Thymus (tissue), 11 donors: ENCODE data around the gene CACNA1E. TPM values are rescaled to one million over a fixed set of nuclear protein-coding genes. Genes with fewer than 3 reads are reported as not detected.

Experiments
- DNase-seq, 9 donors: peaks; one replicate each; pipeline ENCODE4 v3.0.0-alpha.2; 2013; ENCODE audit warnings: low spot score in 9 of 9, low read depth in 6 of 9, missing footprints in 1 of 9
- H3K27ac ChIP-seq, 2 donors: one replicate each; pipeline ENCODE4 v1.5.1; 2013; ENCODE audit warnings: control low read depth in 1 of 2, low read depth in 1 of 2, low read length in 1 of 2, mild to moderate bottlenecking in 1 of 2, moderate library complexity in 1 of 2
- H3K27me3 ChIP-seq, 2 donors: one replicate each; pipeline ENCODE4 v1.5.1; 2013; ENCODE audit warnings: low read length in 1 of 2; ENCODE audit not compliant: control insufficient read depth in 2 of 2, insufficient read depth in 1 of 2
- H3K36me3 ChIP-seq, 2 donors: one replicate each; pipeline ENCODE4 v1.5.1; 2013; ENCODE audit warnings: low read length in 1 of 2, mild to moderate bottlenecking in 1 of 2, moderate library complexity in 1 of 2; ENCODE audit not compliant: control insufficient read depth in 2 of 2, insufficient read depth in 2 of 2
- H3K4me1 ChIP-seq, 2 donors: one replicate each; pipeline ENCODE4 v1.5.1; 2013; ENCODE audit warnings: low read length in 2 of 2; ENCODE audit not compliant: control insufficient read depth in 2 of 2, insufficient read depth in 2 of 2
- H3K4me3 ChIP-seq, 2 donors: one replicate each; pipeline ENCODE4 v1.5.1; 2013; ENCODE audit warnings: low read length in 2 of 2, control low read depth in 1 of 2, mild to moderate bottlenecking in 1 of 2
- H3K9me3 ChIP-seq, 2 donors: one replicate each; pipeline ENCODE4 v1.5.1; 2013; ENCODE audit warnings: low read length in 1 of 2, mild to moderate bottlenecking in 1 of 2; ENCODE audit not compliant: control insufficient read depth in 2 of 2, insufficient read depth in 1 of 2
- WGBS: extraction: QIAGEN DNeasy Blood & Tissue Kit; methylation state at CpG from one replicate; pipeline ENCODE4 v1.1.7; 2013; 5-methylcytosine and 5-hydroxymethylcytosine counted together
- polyA plus RNA-seq: library from polyadenylated mRNA; stranded (reverse); fragments of 200-250 nt; gene quantifications from one replicate; pipeline ENCODE4 v1.2.3, GENCODE V29; 2013
- total RNA-seq: library from RNA; stranded (reverse); fragments of 120-200 nt; gene quantifications from one replicate; pipeline ENCODE4 v1.2.4, GENCODE V29; 2013
- donor health status: healthy.

CACNA1E gene
- total and polyA plus RNA-seq, 2 donors, result 0.05 to 0.09 TPM

GRCh38 chr1:181754103-181754502 is 270.8 kb downstream of the CACNA1E start:
- no peak for DNase-seq
- no peaks in the 10 kb centered on the region for H3K27me3 ChIP-seq
- WGBS, result 87% methylated on average over 4 of the region's 4 CpGs
- H3K4me3 ChIP-seq, result no peak overlapping the region
- H3K9me3 ChIP-seq, result no peaks in the 10 kb centered on the region
- no peaks in the 10 kb centered on the region for H3K4me1 ChIP-seq
- no peak overlapping the region for H3K27ac ChIP-seq
- H3K36me3 ChIP-seq, result no peaks in the 10 kb centered on the region

- Histone ChIP-seq H3K9me3 (no peaks in the 10 kb centered on the region), H3K4me1 (no peaks in the 10 kb centered on the region), H3K27ac (no peak overlapping the region), H3K4me3 (no peak overlapping the region), H3K36me3 (no peaks in the 10 kb centered on the region), H3K27me3 (no peaks in the 10 kb centered on the region)
- 89% methylated on average over 3 of the region's 3 CpGs for WGBS
- no peak for DNase-seq
Measured at GRCh38 chr1:181759481-181759880, 276.2 kb downstream of the CACNA1E start.

GRCh38 chr1:181763736-181764135 is 280.4 kb downstream of the CACNA1E start:
- Histone ChIP-seq H3K36me3 (no peaks in the 10 kb centered on the region), H3K27me3 (no peaks in the 10 kb centered on the region), H3K4me3 (no peak overlapping the region), H3K27ac (no peak overlapping the region), H3K4me1 (no peaks in the 10 kb centered on the region), H3K9me3 (no peaks in the 10 kb centered on the region)
- DNase-seq, result no peak

- H3K27ac ChIP-seq, result no peak overlapping the region
- no peaks in the 10 kb centered on the region for H3K27me3 ChIP-seq
- no peaks in the 10 kb centered on the region for H3K4me1 ChIP-seq
- WGBS, result 88% methylated on average over 5 of the region's 5 CpGs
- no peaks in the 10 kb centered on the region for H3K36me3 ChIP-seq
- no peak for DNase-seq
- no peaks in the 10 kb centered on the region for H3K9me3 ChIP-seq
- no peak overlapping the region for H3K4me3 ChIP-seq
Measured at GRCh38 chr1:181765451-181766026, 282.2 kb downstream of the CACNA1E start.

GRCh38 chr1:181767001-181767708 is 283.8 kb downstream of the CACNA1E start:
- Histone ChIP-seq H3K36me3 (no peaks in the 10 kb centered on the region), H3K4me3 (no peak overlapping the region), H3K9me3 (no peaks in the 10 kb centered on the region), H3K4me1 (no peaks in the 10 kb centered on the region), H3K27me3 (no peaks in the 10 kb centered on the region), H3K27ac (no peak overlapping the region)
- DNase-seq, result no peak
- WGBS, result 86% methylated on average over 2 of the region's 2 CpGs

GRCh38 chr1:181768211-181768929 is 285.1 kb downstream of the CACNA1E start:
- Histone ChIP-seq H3K27me3 (no peaks in the 10 kb centered on the region), H3K36me3 (no peaks in the 10 kb centered on the region), H3K4me3 (no peak overlapping the region), H3K27ac (no peak overlapping the region), H3K4me1 (no peaks in the 10 kb centered on the region), H3K9me3 (no peaks in the 10 kb centered on the region)
- WGBS, result 75% methylated on average over 3 of the region's 3 CpGs
- no peak for DNase-seq

GRCh38 chr1:181768930-181769280 is 285.6 kb downstream of the CACNA1E start:
- WGBS, result 87% methylated on average over 4 of the region's 4 CpGs
- no peak overlapping the region for H3K27ac ChIP-seq

GRCh38 chr1:181769846-181770245 is 286.5 kb downstream of the CACNA1E start:
- Histone ChIP-seq H3K4me1 (no peaks in the 10 kb centered on the region), H3K4me3 (no peak overlapping the region), H3K9me3 (no peaks in the 10 kb centered on the region), H3K36me3 (no peaks in the 10 kb centered on the region), H3K27ac (no peak overlapping the region), H3K27me3 (no peaks in the 10 kb centered on the region)
- DNase-seq, result no peak

More at GRCh38 chr1:181768930-181769280, 285.6 kb downstream of the CACNA1E start:
- H3K9me3 ChIP-seq, result no peaks in the 10 kb centered on the region
- H3K36me3 ChIP-seq, result no peaks in the 10 kb centered on the region
- no peaks in the 10 kb centered on the region for H3K27me3 ChIP-seq
- no peaks in the 10 kb centered on the region for H3K4me1 ChIP-seq
- DNase-seq, result no peak
- H3K4me3 ChIP-seq, result no peak overlapping the region

- Histone ChIP-seq H3K27me3 (no peaks in the 10 kb centered on the region), H3K9me3 (no peaks in the 10 kb centered on the region), H3K4me3 (no peak overlapping the region), H3K36me3 (no peaks in the 10 kb centered on the region), H3K27ac (no peak overlapping the region), H3K4me1 (no peaks in the 10 kb centered on the region)
- no peak for DNase-seq
- 63% methylated on average over 1 of the region's 1 CpG for WGBS
Measured at GRCh38 chr1:181772714-181773113, 289.4 kb downstream of the CACNA1E start.
